Measurements from ENCODE around the gene TSGA10IP. TPM values are rescaled to one million over a fixed set of nuclear protein-coding genes. Genes with fewer than 3 reads are reported as not detected.

Gene TSGA10IP
- total and polyA plus RNA-seq, 10 of the 15 experiments (the other 5 are each of a cell fraction or from before 2014, with no cell fraction given), result not detected

GRCh38 chr11:65906602-65907001 lies 38.7 kb upstream of the TSGA10IP start:
- ATAC-seq, result no peak
- no peak for DNase-seq (ENCODE audit: low read depth, low spot score)
- peaks cover 11% of the 10 kb centered on the region for H3K4me1 ChIP-seq (ENCODE audit: control insufficient read depth, insufficient read depth, low read length)
- BruUV-seq (replicated peaks), result no TSS peak
- RAD21 ChIA-PET (ENCODE audit: unreplicated experiment), result interaction anchor here (0.6 kb wide), 1 partner anchor 18 kb away, joined by 5 read pairs; the partner anchor contains the start of gene FIBP
- CTCF ChIA-PET, result interaction anchor here (1.1 to 1.8 kb wide), 3 partner anchors 12 to 116 kb away, joined by 4 read pairs; partner anchors contain the start of gene C11orf68
- H2AFZ ChIP-seq (ENCODE audit: control insufficient read depth, low read depth, low read length), result no peak overlapping the region
- H3K27me3 ChIP-seq (replicated peaks in 1 of 2; ENCODE audit: control insufficient read depth in 2 of 2, insufficient read depth in 2 of 2, low read length in 1 of 2), result no peaks in the 10 kb centered on the region; a peak in 1 of 4 replicates
- no peaks in the 10 kb centered on the region for H3K36me3 ChIP-seq (ENCODE audit: control insufficient read depth in 2 of 2, insufficient read depth in 2 of 2, low read length in 1 of 2)
- no peak overlapping the region for H3K27ac ChIP-seq (ENCODE audit: control insufficient read depth, insufficient read depth)
- intact Hi-C loops (cut with micrococcal nuclease; ENCODE audit: unreplicated experiment), result no loop called here
- in situ Hi-C loops (cut with MboI), result no loop called here
- no peak overlapping the region for H3K4me2 ChIP-seq (ENCODE audit: control insufficient read depth, insufficient read depth)
- POLR2A ChIA-PET, result interaction anchor here (0.7 to 1.2 kb wide), 3 partner anchors 14 to 142 kb away, joined by 3 to 4 read pairs (median 3); no protein-coding TSS in a partner anchor
- no peaks in the 10 kb centered on the region for H3K79me2 ChIP-seq (ENCODE audit: control insufficient read depth, insufficient read depth, low read length)
- H3K9me3 ChIP-seq (replicated peaks; ENCODE audit: control insufficient read depth, insufficient read depth, low read length), result no peaks in the 10 kb centered on the region
- no peak overlapping the region for H3K9ac ChIP-seq (ENCODE audit: control insufficient read depth, insufficient read depth, low read length)
- SMC1A ChIA-PET (ENCODE audit: uncharacterized antibody, unreplicated experiment), result interaction anchor here (1.1 to 1.7 kb wide), 4 partner anchors 9 to 18 kb away, joined by 4 to 6 read pairs (median 5); partner anchors contain the start of gene FIBP
- WGBS (ENCODE audit: insufficient coverage, insufficient replicate concordance, low lambda C conversion rate, missing lambda C conversion rate), result 83% methylated on average over 5 of the region's 5 CpGs
- no peak overlapping the region for H3K4me3 ChIP-seq
- FAIRE-seq, result no peak
- H4K20me1 ChIP-seq (ENCODE audit: control insufficient read depth, insufficient read depth), result no peaks in the 10 kb centered on the region
- TF ChIP-seq BMI1 (IDR thresholded peaks at IDR 0.05; ENCODE audit: borderline replicate concordance) (no peak), USF1 (IDR thresholded peaks at IDR 0.05; ENCODE audit: borderline replicate concordance, extremely low read length, insufficient read depth, low read depth, low read length) (no peak), E4F1 (IDR thresholded peaks at IDR 0.05; ENCODE audit: borderline replicate concordance, partially characterized antibody) (no peak), RELA (IDR thresholded peaks at IDR 0.05; ENCODE audit: borderline replicate concordance, partially characterized antibody) (no peak), LARP7 (IDR thresholded peaks at IDR 0.05) (no peak), MTA2 (IDR thresholded peaks at IDR 0.05; ENCODE audit: low read depth) (no peak), NBN (IDR thresholded peaks at IDR 0.05) (no peak), ZBTB40 (IDR thresholded peaks at IDR 0.05; ENCODE audit: borderline replicate concordance) (no peak), TCF12 (IDR thresholded peaks at IDR 0.05; ENCODE audit: low read depth, low read length) (no peak), ELK1 (IDR thresholded peaks at IDR 0.05; ENCODE audit: low read depth, low read length) (no peak), ETV6 (conservative IDR thresholded peaks at IDR 0.05 in 1 of 2, IDR thresholded peaks at IDR 0.05 in 1 of 2; ENCODE audit: borderline replicate concordance in 1 of 2, low read depth in 1 of 2) (no peak), ASH2L (IDR thresholded peaks at IDR 0.05; ENCODE audit: borderline replicate concordance, low read depth) (no peak), NR2F1 (conservative IDR thresholded peaks at IDR 0.05) (no peak), ZSCAN29 (IDR thresholded peaks at IDR 0.05) (no peak), CHD2 (IDR thresholded peaks at IDR 0.05; ENCODE audit: borderline replicate concordance, low read depth, low read length) (no peak)
